ENCODE results near the gene TMEM161A. TPM values are rescaled to one million over a fixed set of nuclear protein-coding genes. Genes with fewer than 3 reads are reported as not detected.
"Not testable (repeated sequence)": the region's sequence is repeated elsewhere in the genome, so short reads cannot be mapped to it uniquely, and the experiment has no call there.

TMEM161A gene
- total RNA-seq, 1 donor from 2014 or later = 13.3 TPM

- Histone ChIP-seq H3K36me3 (no peaks in the 10 kb centered on the region), H2AFZ (replicated peaks) (peak overlapping the region; percentile 71), H3K9me3 (ENCODE audit: low read depth) (no peaks in the 10 kb centered on the region), H3K79me2 (ENCODE audit: low read depth) (no peaks in the 10 kb centered on the region), H3K27me3 (peaks cover 5% of the 10 kb centered on the region), H3K4me2 (peak overlapping the region; percentile 84), H3F3A (ENCODE audit: low read depth) (peaks cover 5% of the 10 kb centered on the region), H3K9ac (no peak overlapping the region), H3K4me1 (peaks cover 13% of the 10 kb centered on the region), H4K20me1 (ENCODE audit: low read depth) (no peaks in the 10 kb centered on the region), H3K4me3 (peak overlapping the region; percentile 48), H3K27ac (no peak overlapping the region)
- TF ChIP-seq CTCF (IDR thresholded peaks at IDR 0.05) (no peak), EZH2phosphoT487 (IDR thresholded peaks at IDR 0.05) (no peak), EZH2 (IDR thresholded peaks at IDR 0.05) (no peak)
- Mint-ChIP-seq H3K36me3 (no peaks in the 10 kb centered on the region), H3K4me3 (peak overlapping the region; percentile 84), H3K4me1 (peaks cover 20% of the 10 kb centered on the region), H3K27ac (peak overlapping the region; percentile 96), H3K27me3 (ENCODE audit: insufficient read depth, low read depth) (peaks cover 3% of the 10 kb centered on the region), H3K9me3 (no peaks in the 10 kb centered on the region)
- peak; percentile 94 for DNase-seq (ENCODE audit: low spot score)
Measured at GRCh38 chr19:19105365-19106055, 32.8 kb downstream of the TMEM161A start.

- H3K4me1 ChIP-seq = peaks cover 13% of the 10 kb centered on the region
Measured at GRCh38 chr19:19103167-19103566, 35.1 kb downstream of the TMEM161A start.

GRCh38 chr19:19102566-19102965 lies 35.7 kb downstream of the TMEM161A start:
- not testable (repeated sequence) for H2AFZ ChIP-seq (replicated peaks); H4K20me1 ChIP-seq (ENCODE audit: low read depth); H3K27me3 Mint-ChIP-seq (ENCODE audit: insufficient read depth, low read depth); H3K36me3 ChIP-seq; DNase-seq (ENCODE audit: low spot score); H3K79me2 ChIP-seq (ENCODE audit: low read depth); H3F3A ChIP-seq (ENCODE audit: low read depth); H3K4me3 Mint-ChIP-seq; H3K27ac Mint-ChIP-seq; H3K4me3 ChIP-seq; H3K36me3 Mint-ChIP-seq; H3K9me3 Mint-ChIP-seq; H3K4me2 ChIP-seq; H3K9ac ChIP-seq; H3K27ac ChIP-seq; H3K27me3 ChIP-seq; H3K9me3 ChIP-seq (ENCODE audit: low read depth)
- H3K4me1 Mint-ChIP-seq = peaks cover 19% of the 10 kb centered on the region
- H3K4me1 ChIP-seq = peaks cover 13% of the 10 kb centered on the region

More at GRCh38 chr19:19103167-19103566, 35.1 kb downstream of the TMEM161A start:
- no peaks in the 10 kb centered on the region for H3K27me3 ChIP-seq
- no peak overlapping the region for H3K4me2 ChIP-seq
- H3K27me3 Mint-ChIP-seq (ENCODE audit: insufficient read depth, low read depth) = peaks cover 3% of the 10 kb centered on the region
- no peak overlapping the region for H2AFZ ChIP-seq (replicated peaks)
- H3K9ac ChIP-seq = no peak overlapping the region
- H3K36me3 Mint-ChIP-seq = no peaks in the 10 kb centered on the region
- H3K4me3 ChIP-seq = no peak overlapping the region
- no peak for TF ChIP-seq CTCF (IDR thresholded peaks at IDR 0.05)
- TF ChIP-seq EZH2phosphoT487 (IDR thresholded peaks at IDR 0.05) = no peak
- TF ChIP-seq EZH2 (IDR thresholded peaks at IDR 0.05) = no peak
- no peaks in the 10 kb centered on the region for H3K9me3 ChIP-seq (ENCODE audit: low read depth)
- no peaks in the 10 kb centered on the region for H3K9me3 Mint-ChIP-seq
- no peak overlapping the region for H3K27ac Mint-ChIP-seq
- H3K27ac ChIP-seq = no peak overlapping the region
- DNase-seq (ENCODE audit: low spot score) = no peak
- H3K79me2 ChIP-seq (ENCODE audit: low read depth) = no peaks in the 10 kb centered on the region
- no peaks in the 10 kb centered on the region for H3K36me3 ChIP-seq
- H4K20me1 ChIP-seq (ENCODE audit: low read depth) = no peaks in the 10 kb centered on the region
- H3F3A ChIP-seq (ENCODE audit: low read depth) = peaks cover 5% of the 10 kb centered on the region
- peaks cover 19% of the 10 kb centered on the region for H3K4me1 Mint-ChIP-seq
- H3K4me3 Mint-ChIP-seq = no peak overlapping the region

- Mint-ChIP-seq H3K4me3 (no peak overlapping the region), H3K27ac (no peak overlapping the region), H3K27me3 (ENCODE audit: insufficient read depth, low read depth) (peaks cover 3% of the 10 kb centered on the region), H3K9me3 (no peaks in the 10 kb centered on the region), H3K4me1 (peaks cover 21% of the 10 kb centered on the region), H3K36me3 (no peaks in the 10 kb centered on the region)
- Histone ChIP-seq H3K9me3 (ENCODE audit: low read depth) (no peaks in the 10 kb centered on the region), H4K20me1 (ENCODE audit: low read depth) (no peaks in the 10 kb centered on the region), H3K79me2 (ENCODE audit: low read depth) (no peaks in the 10 kb centered on the region), H3K4me2 (no peak overlapping the region), H3K27ac (no peak overlapping the region), H3K4me1 (peaks cover 12% of the 10 kb centered on the region), H3K36me3 (no peaks in the 10 kb centered on the region), H3K27me3 (no peaks in the 10 kb centered on the region), H3K4me3 (no peak overlapping the region), H2AFZ (replicated peaks) (no peak overlapping the region), H3K9ac (no peak overlapping the region), H3F3A (ENCODE audit: low read depth) (peaks cover 5% of the 10 kb centered on the region)
- DNase-seq (ENCODE audit: low spot score) = no peak
- TF ChIP-seq EZH2phosphoT487 (IDR thresholded peaks at IDR 0.05) (no peak), EZH2 (IDR thresholded peaks at IDR 0.05) (no peak)
Measured at GRCh38 chr19:19101540-19101939, 36.7 kb downstream of the TMEM161A start.

Data from neural progenitor cell (in vitro differentiated cells).